NB4 (cell line): Measurements from ENCODE around the gene HLA-DPA1.
A peak's percentile ranks its signal among the peaks of the same experiment; 100 is the strongest.

Source experiments
- DNase-seq: peaks from one replicate; pipeline ENCODE4 v3.0.0; 2010; ENCODE audit warnings: low read depth
- H3K4me3 ChIP-seq: one replicate; pipeline ENCODE4 v1.5.1; 2011; ENCODE audit warnings: mild to moderate bottlenecking, low read depth, low read length, moderate library complexity
- MYC ChIP-seq: IDR thresholded peaks from 2 replicates; pipeline ENCODE4 v1.6.1; 2011; ENCODE audit warnings: low read depth, low read length
- POLR2A ChIP-seq: IDR thresholded peaks from 2 replicates; pipeline ENCODE4 v1.6.1; 2011; ENCODE audit warnings: mild to moderate bottlenecking; ENCODE audit not compliant: insufficient read length; ENCODE audit errors: extremely low read depth
- TF ChIP-seq, protein P1 (sequence below): IDR thresholded peaks from one replicate; pipeline ENCODE4 v1.5.1; 2012; ENCODE audit warnings: low read depth, low read length
- TF ChIP-seq, protein P2 (sequence below): IDR thresholded peaks from 2 replicates; pipeline ENCODE4 v1.6.1; 2011; ENCODE audit warnings: low read depth, low read length

Gene HLA-DPA1

DNA sequence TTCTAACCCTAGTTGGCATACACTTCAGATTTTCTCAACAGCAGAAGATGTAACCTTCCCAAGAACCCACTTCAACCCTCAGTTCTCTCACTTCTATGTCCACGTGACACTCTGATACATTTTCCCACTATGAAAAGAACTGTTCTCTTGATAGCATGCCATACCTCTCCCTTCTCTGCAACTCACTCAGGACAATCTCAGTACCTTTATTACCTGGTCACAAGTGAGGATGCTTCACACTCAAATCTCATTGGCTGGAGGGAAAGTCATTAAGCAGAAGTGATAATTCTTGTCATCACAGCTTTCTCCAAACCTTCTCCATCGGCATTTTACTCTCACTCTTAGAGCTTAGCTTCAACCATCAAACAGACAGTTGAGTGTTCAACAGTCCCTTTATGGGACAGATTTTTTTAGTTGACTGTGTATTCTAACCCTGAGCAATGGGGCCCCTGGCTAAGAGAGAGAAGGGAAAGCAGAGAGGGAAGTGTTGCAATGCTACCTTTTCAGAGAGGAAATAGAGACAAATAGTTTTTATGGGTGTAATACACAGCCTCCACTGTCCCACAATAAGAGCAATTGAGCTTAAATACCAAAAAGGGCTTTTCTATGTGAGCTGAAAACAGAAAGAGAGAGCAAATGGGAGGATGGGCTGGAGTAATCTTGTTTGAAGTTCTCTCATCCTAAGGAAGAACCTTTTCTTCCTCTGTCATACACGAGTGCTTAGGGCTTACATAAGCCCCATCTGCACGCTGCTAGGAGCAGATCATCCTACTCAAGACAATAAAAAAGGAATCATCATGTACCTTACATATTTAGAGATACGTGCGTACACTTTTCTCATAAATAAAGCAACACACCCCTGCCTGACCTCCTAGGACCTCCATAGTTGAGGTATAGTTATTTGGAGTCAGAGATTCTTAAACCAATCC, 16.0 kb downstream of the HLA-DPA1 start:
- no peak for TF ChIP-seq MYC
- TF ChIP-seq, protein P1, sequence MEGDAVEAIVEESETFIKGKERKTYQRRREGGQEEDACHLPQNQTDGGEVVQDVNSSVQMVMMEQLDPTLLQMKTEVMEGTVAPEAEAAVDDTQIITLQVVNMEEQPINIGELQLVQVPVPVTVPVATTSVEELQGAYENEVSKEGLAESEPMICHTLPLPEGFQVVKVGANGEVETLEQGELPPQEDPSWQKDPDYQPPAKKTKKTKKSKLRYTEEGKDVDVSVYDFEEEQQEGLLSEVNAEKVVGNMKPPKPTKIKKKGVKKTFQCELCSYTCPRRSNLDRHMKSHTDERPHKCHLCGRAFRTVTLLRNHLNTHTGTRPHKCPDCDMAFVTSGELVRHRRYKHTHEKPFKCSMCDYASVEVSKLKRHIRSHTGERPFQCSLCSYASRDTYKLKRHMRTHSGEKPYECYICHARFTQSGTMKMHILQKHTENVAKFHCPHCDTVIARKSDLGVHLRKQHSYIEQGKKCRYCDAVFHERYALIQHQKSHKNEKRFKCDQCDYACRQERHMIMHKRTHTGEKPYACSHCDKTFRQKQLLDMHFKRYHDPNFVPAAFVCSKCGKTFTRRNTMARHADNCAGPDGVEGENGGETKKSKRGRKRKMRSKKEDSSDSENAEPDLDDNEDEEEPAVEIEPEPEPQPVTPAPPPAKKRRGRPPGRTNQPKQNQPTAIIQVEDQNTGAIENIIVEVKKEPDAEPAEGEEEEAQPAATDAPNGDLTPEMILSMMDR, result no peak
- TF ChIP-seq, protein P2, sequence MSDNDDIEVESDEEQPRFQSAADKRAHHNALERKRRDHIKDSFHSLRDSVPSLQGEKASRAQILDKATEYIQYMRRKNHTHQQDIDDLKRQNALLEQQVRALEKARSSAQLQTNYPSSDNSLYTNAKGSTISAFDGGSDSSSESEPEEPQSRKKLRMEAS, result no peak
- no peak for TF ChIP-seq POLR2A
- no peak overlapping the region for H3K4me3 ChIP-seq

DNA sequence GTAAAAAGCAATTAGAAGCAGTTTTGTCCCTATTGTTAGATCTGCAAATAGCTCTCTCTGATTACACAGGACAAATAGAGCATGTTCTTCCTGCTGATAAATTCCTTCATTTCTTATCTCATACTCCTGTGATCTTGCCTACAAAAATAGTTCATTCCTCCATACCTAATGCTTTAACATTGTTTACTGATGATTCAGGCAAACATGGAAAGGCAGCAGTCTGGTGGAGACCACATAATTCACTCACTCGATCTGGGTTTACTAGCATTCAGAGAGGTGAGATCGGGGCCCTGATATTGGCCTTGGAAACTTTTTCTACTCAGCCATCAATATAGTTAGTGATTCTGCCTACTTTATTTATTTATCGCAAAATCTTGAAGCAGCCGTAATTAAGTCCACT, 20.2 kb downstream of the HLA-DPA1 start:
- TF ChIP-seq, protein P2, result no peak
- TF ChIP-seq MYC (no peak), POLR2A (no peak)
- TF ChIP-seq, protein P1, result no peak
- H3K4me3 ChIP-seq, result no peak overlapping the region
- DNase-seq, result no peak

More for the DNA sequence above, 16.0 kb downstream of the HLA-DPA1 start:
- peak; percentile 11 for DNase-seq

DNA sequence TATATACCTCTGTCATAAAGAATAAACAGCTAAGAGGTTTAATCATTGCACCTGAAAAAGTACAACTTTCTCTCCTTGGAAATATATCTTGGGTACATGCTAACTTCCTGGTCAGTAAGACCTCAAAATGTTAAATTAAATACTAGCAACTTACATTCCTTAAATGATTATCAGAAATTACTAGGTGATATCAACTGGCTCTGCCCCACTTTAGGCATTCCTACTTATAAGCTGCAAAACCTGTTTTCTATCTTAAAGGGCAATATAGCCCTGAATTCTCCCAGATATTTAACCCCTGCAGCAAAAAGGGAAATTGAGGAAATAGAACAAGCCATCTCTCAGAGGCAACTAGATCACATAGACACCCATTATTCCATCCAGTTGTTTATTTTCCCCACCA, 20.8 kb downstream of the HLA-DPA1 start:
- no peak overlapping the region for H3K4me3 ChIP-seq
- TF ChIP-seq, protein P1, result no peak
- TF ChIP-seq, protein P2, result no peak
- TF ChIP-seq POLR2A (no peak), MYC (no peak)
- DNase-seq, result no peak

DNA sequence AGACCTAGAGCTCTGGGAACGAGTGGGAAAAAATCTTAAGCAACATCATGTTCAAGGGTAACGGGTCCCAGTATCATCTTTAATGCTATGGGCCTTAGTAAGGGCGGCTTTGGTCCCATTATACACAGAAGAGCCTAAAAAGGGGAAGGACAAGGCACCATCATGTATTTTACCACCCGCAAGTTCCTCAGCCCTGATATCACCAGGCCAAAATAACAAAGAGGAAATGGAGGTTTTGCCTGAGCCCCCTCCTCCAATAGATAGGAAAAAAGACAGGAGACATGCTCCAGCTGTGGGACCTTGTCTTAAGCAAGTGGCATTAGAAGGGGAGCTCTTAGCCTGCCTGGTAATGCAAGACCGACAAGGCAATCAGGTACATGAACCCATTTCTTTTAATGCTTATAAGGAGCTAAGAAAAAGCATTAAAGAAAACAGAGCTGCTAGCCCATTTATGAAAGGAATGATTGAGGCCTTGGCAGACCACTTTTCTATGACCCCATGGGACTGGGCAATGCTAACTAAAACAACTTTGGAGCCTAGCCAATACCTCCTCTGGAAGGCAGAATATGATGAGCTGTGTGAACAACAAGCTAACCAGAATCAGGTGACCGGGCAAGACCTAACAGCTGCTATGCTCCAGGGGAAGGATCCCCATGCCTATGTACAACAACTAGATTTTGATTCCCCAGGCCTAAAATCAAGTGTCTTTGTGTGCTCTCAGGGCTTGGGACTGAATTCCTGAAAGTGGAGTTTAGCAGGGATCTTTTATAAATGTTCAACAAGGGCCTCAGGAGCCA, 23.2 kb downstream of the HLA-DPA1 start:
- H3K4me3 ChIP-seq, result no peak overlapping the region
- TF ChIP-seq MYC (no peak), POLR2A (no peak)
- TF ChIP-seq, protein P2, result no peak
- TF ChIP-seq, protein P1, result no peak
- peak; percentile 14 for DNase-seq

DNA sequence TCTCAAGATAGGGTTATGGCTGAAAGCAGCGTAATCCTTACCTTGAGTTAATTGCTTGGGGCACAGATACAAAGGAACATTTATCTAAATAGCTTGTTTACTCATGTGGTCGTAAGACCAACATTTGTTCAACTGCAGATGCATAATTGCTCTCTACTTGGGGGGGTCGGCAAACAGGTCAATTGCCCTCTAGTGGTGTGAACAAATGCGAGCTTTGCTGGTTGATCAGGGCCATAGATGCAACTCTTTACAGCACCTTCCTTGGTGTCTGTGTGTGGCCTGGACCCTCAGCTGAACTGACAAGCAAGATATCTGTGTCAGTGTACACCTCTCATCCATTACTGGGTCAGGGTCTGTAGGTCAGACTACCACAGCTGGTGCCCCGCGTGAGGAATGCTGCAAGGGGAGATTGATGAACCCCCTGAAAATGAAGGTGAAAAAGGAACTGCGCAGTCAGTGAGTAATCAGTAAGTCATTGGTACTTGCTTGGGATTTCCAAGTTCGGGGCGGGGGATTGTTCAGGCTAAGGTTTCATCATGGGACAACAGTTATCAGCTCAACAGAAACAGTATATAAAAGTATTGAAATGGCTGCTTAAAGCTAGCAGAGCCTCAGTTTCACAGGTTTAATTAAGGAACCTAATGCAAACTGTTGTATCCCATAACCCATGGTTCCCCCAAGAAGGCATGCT, 24.0 kb downstream of the HLA-DPA1 start:
- TF ChIP-seq POLR2A (no peak), MYC (no peak)
- TF ChIP-seq, protein P1, result peak; percentile 25
- TF ChIP-seq, protein P2, result no peak
- no peak overlapping the region for H3K4me3 ChIP-seq
- DNase-seq, result peak; percentile 4
